Uterus (tissue), 4 donors: Measurements from ENCODE around the gene PRDX4. TPM values are rescaled to one million over a fixed set of nuclear protein-coding genes. Genes with fewer than 3 reads are reported as not detected.

ENCODE experiments used
- DNase-seq, 2 donors: peaks; one replicate each; pipeline ENCODE4 v3.0.0-alpha.2; 2019 to 2020
- H3K27ac ChIP-seq, 2 donors: fragments of 200-600 bp; sonication (generic); 1 replicate in 1 of 2; 2 replicates in 1 of 2; pipeline ENCODE4 v1.5.1; 2016 to 2018
- H3K27me3 ChIP-seq, 2 donors: fragments of 200-600 bp; sonication (generic); one replicate each; pipeline ENCODE4 v1.5.1; 2018 to 2019; ENCODE audit warnings: control low read depth in 1 of 2
- H3K36me3 ChIP-seq, 2 donors: fragments of 200-600 bp; sonication (generic); one replicate each; pipeline ENCODE4 v1.5.1; 2019; ENCODE audit warnings: control low read depth in 1 of 2
- H3K4me1 ChIP-seq, 2 donors: fragments of 200-600 bp; sonication (generic); one replicate each; pipeline ENCODE4 v1.5.1; 2018 to 2019; ENCODE audit warnings: control low read depth in 1 of 2
- H3K4me3 ChIP-seq, 2 donors: fragments of 200-600 bp; sonication (generic); 1 replicate in 1 of 2; 2 replicates in 1 of 2; pipeline ENCODE4 v1.5.1; 2018 to 2019; ENCODE audit warnings: mild to moderate bottlenecking in 1 of 2
- H3K9me3 ChIP-seq, 2 donors: fragments of 200-600 bp; sonication (generic); one replicate each; pipeline ENCODE4 v1.5.1; 2019; ENCODE audit warnings: control low read depth in 1 of 2
- POLR2A ChIP-seq, 2 donors: fragments of 450-650 bp; IDR thresholded peaks; one replicate each; pipeline ENCODE4 v1.6.1; 2016; ENCODE audit warnings: antibody characterized with exemption in 2 of 2, mild to moderate bottlenecking in 1 of 2, moderate library complexity in 1 of 2
- intact Hi-C: fragments of 100-400 bp; cut with DNase I; formaldehyde crosslinking; loops from one replicate; pipeline ENCODE4 v1.15.1; 2023; ENCODE audit warnings: low total_unique reads
- total RNA-seq, 4 donors: library from RNA; depleted of rRNA in 3 of 4; stranded (reverse); fragments of >200 nt in 3 of 4; gene quantifications; one replicate each; pipeline versions ENCODE4 v1.1.0 to v1.2.4, GENCODE V29; 2014 to 2023
- TF ChIP-seq, protein P1 (sequence below), 4 experiments: fragments of 200-600 bp in 2 of 4; fragments of 450-650 bp in 2 of 4; sonication (generic) in 2 of 4; IDR thresholded peaks; one replicate each; pipeline ENCODE4 v1.5.1; 2016 to 2019; ENCODE audit warnings: antibody characterized with exemption in 4 of 4, mild to moderate bottlenecking in 2 of 4, moderate library complexity in 1 of 4
- donor health status: DM: yes; HTN: yes; CAD: no.

Gene PRDX4
- total RNA-seq, 4 donors from 2014 or later: 39.7 to 151 (median 97.2) TPM

DNA sequence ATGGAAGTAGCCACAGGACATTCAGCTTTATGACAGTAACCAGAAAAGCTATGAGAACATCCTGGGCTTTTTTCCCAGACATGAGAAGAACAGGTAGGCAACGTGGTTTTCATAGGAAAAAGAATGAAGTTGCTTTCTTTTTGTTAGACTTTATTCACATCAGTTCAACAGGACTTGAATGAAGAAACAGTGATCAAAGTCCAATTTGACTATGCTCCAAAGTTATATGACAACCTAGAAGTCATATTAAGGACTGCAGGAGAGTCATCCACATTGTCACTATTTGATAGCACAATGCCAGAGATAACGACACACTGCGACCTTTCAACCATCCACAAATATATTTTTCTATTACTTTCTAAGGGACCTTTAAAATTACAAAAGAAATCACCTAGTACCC is 39.2 kb upstream of the PRDX4 start:
- H3K27me3 ChIP-seq: no peaks in the 10 kb centered on the region
- no peaks in the 10 kb centered on the region for H3K9me3 ChIP-seq
- no peak for DNase-seq
- H3K4me1 ChIP-seq: no peaks in the 10 kb centered on the region
- no peak overlapping the region for H3K27ac ChIP-seq
- no peaks in the 10 kb centered on the region for H3K36me3 ChIP-seq
- H3K4me3 ChIP-seq: no peak overlapping the region
- TF ChIP-seq, protein P1, sequence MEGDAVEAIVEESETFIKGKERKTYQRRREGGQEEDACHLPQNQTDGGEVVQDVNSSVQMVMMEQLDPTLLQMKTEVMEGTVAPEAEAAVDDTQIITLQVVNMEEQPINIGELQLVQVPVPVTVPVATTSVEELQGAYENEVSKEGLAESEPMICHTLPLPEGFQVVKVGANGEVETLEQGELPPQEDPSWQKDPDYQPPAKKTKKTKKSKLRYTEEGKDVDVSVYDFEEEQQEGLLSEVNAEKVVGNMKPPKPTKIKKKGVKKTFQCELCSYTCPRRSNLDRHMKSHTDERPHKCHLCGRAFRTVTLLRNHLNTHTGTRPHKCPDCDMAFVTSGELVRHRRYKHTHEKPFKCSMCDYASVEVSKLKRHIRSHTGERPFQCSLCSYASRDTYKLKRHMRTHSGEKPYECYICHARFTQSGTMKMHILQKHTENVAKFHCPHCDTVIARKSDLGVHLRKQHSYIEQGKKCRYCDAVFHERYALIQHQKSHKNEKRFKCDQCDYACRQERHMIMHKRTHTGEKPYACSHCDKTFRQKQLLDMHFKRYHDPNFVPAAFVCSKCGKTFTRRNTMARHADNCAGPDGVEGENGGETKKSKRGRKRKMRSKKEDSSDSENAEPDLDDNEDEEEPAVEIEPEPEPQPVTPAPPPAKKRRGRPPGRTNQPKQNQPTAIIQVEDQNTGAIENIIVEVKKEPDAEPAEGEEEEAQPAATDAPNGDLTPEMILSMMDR (IDR thresholded peaks at IDR 0.05): no peak
- TF ChIP-seq POLR2A (IDR thresholded peaks at IDR 0.05): no peak
- intact Hi-C loops: no loop called here

DNA sequence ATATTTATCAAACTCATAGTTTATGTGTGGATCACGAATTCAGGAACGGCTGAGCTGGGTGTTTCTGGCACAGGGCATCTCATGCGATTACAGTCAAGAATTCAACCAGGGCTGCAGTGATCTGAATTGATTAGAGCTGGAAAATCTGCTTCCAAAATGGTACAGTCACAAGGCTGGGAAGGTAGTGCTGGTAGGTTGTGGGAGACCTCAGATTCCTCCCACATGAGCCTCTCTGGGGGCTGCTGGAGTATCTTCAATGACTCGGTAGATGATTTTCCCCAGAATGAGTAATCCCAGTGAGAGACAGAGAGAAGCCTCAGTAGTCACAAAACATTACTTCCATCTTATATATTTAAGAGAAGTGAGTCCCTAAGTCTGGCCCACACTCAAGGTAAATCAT is 36.2 kb upstream of the PRDX4 start:
- H3K27ac ChIP-seq: no peak overlapping the region
- H3K4me1 ChIP-seq: no peaks in the 10 kb centered on the region
- no peaks in the 10 kb centered on the region for H3K36me3 ChIP-seq
- H3K4me3 ChIP-seq: no peak overlapping the region
- DNase-seq: no peak
- no peaks in the 10 kb centered on the region for H3K27me3 ChIP-seq
- no peaks in the 10 kb centered on the region for H3K9me3 ChIP-seq
- intact Hi-C loops: no loop called here
- TF ChIP-seq, protein P1 (IDR thresholded peaks at IDR 0.05): no peak
- TF ChIP-seq POLR2A (IDR thresholded peaks at IDR 0.05): no peak

DNA sequence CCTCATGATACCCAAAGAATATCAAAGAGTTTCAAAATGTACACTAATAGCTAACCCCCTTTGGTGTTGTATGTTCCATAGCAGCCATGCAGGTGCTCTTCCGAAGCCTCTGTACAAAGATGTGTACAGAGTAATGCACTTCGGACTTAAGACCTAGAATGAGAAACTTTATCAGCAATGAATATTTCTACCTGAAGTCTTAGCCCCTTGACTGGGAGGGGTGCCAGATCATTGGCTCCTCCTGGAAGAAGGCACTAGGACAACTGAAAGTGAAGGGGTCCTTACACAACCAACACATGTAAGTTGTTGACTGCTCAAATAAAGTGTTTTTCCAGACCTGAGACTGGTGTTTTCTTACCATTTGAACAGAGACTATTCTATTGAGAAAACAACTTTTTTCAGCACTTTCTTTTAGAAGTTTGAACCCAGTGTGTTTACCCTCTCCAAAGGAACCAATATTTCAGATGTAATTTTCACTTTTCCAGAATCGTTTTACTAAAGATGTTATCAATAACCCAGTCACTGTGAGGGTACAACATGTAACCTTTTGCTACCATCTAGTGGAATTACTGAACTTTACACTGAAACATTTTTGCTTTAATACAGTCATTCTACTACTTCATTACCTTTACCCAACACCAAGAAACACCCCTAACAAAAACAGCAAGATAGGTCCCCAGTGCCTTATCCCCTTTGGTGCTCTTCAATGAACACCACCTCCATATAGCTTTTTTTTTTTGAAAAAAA is 33.3 kb upstream of the PRDX4 start:
- DNase-seq: no peak
- no peaks in the 10 kb centered on the region for H3K4me1 ChIP-seq
- no peaks in the 10 kb centered on the region for H3K9me3 ChIP-seq
- TF ChIP-seq, protein P1 (IDR thresholded peaks at IDR 0.05): no peak
- TF ChIP-seq POLR2A (IDR thresholded peaks at IDR 0.05): no peak
- intact Hi-C loops: no loop called here
- no peak overlapping the region for H3K27ac ChIP-seq
- no peaks in the 10 kb centered on the region for H3K27me3 ChIP-seq
- no peak overlapping the region for H3K4me3 ChIP-seq
- no peaks in the 10 kb centered on the region for H3K36me3 ChIP-seq

DNA sequence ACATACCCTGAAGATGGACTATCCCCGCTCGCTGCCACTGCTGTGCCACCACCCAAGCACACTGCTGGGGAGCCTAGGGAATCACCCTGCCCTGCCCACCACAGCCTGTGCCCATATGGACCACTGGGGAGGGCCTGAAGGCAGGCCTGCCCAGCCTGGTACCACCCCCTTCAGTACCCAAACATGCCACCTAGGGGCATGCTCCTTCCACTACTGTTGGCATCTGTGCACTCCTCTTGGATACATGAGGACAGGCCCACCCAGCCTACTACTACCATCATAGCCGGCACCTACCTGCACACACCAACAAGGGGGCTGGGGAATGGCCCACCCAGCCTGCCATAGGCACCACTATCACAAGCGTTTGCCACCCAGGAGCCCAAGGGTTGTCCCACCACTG is 30.1 kb upstream of the PRDX4 start:
- H3K4me3 ChIP-seq: no peak overlapping the region
- no peak for DNase-seq
- intact Hi-C loops: no loop called here
- no peak overlapping the region for H3K27ac ChIP-seq
- no peaks in the 10 kb centered on the region for H3K36me3 ChIP-seq
- H3K9me3 ChIP-seq: no peaks in the 10 kb centered on the region
- no peak for TF ChIP-seq POLR2A (IDR thresholded peaks at IDR 0.05)
- TF ChIP-seq, protein P1 (IDR thresholded peaks at IDR 0.05): no peak
- no peaks in the 10 kb centered on the region for H3K4me1 ChIP-seq
- H3K27me3 ChIP-seq: no peaks in the 10 kb centered on the region

DNA sequence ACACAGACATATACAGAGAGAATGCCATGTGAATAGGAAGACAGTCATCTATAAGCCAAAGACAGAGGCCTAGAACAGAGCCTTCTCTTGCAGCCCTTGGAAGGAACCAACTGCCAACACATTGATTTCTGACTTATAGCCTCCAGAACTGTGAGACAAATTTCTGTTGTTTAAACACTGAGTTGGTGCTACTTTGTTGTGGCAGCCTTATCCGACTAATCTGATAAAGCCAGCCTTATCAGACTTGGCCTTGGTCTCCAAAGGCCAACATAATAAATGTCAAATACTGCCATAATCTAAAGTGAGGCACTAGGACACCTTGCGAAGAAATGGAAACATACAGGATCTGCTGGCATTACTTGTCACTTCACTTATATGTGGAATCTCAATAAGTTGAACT is 24.3 kb upstream of the PRDX4 start:
- Histone ChIP-seq H3K27me3 (no peaks in the 10 kb centered on the region), H3K9me3 (no peaks in the 10 kb centered on the region), H3K36me3 (no peaks in the 10 kb centered on the region), H3K4me1 (no peaks in the 10 kb centered on the region), H3K4me3 (no peak overlapping the region), H3K27ac (no peak overlapping the region)
- intact Hi-C loops: no loop called here
- TF ChIP-seq POLR2A (IDR thresholded peaks at IDR 0.05): no peak
- TF ChIP-seq, protein P1 (IDR thresholded peaks at IDR 0.05): no peak
- DNase-seq: no peak
